LHCN-M2 (cell line): ENCODE results near the gene RNF113B. TPM values are rescaled to one million over a fixed set of nuclear protein-coding genes. Genes with fewer than 3 reads are reported as not detected.

Source experiments
- DNase-seq: peaks from one replicate; pipeline ENCODE4 v3.0.0-alpha.2; 2012; ENCODE audit warnings: low read depth
- polyA plus RNA-seq: library from polyadenylated mRNA; unstranded; fragments of >200 nt; gene quantifications from one replicate; pipeline ENCODE4 v1.2.1, GENCODE V29; 2012; ENCODE audit warnings: missing spikeins
- total RNA-seq: library from RNA; depleted of rRNA; stranded (reverse); fragments of >200 nt; gene quantifications from 2 replicates; pipeline ENCODE4 v1.2.3, GENCODE V29; 2014; rRNA removed

The RNF113B gene
- total RNA-seq = not detected in 2 replicates
- polyA plus RNA-seq = 0.04 TPM

- no peak for DNase-seq
Observed at GRCh38 chr13:98176777-98177608, at the start of gene RNF113B. Gene RNF113B (minus strand): TSS chr13:98177269. CDS start chr13:98177236, 33 bp downstream.

- no peak for DNase-seq
Observed at GRCh38 chr13:98226496-98226895, 49.4 kb upstream of the RNF113B start.

GRCh38 chr13:98225036-98225940 is 48.2 kb upstream of the RNF113B start:
- no peak for DNase-seq

GRCh38 chr13:98224557-98224956 is 47.5 kb upstream of the RNF113B start:
- DNase-seq = no peak

GRCh38 chr13:98223741-98224140 is 46.7 kb upstream of the RNF113B start:
- DNase-seq = no peak

- DNase-seq = no peak
Observed at GRCh38 chr13:98222816-98223215, 45.7 kb upstream of the RNF113B start.

GRCh38 chr13:98222081-98222554 is 45.0 kb upstream of the RNF113B start:
- peak; percentile 61 for DNase-seq

- no peak for DNase-seq
Observed at GRCh38 chr13:98221234-98221633, 44.2 kb upstream of the RNF113B start.

GRCh38 chr13:98220271-98220791 is 43.3 kb upstream of the RNF113B start:
- DNase-seq = no peak

GRCh38 chr13:98219685-98220084 is 42.6 kb upstream of the RNF113B start:
- DNase-seq = no peak

- no peak for DNase-seq
Observed at GRCh38 chr13:98217597-98217996, 40.5 kb upstream of the RNF113B start.

GRCh38 chr13:98216711-98217285 is 39.7 kb upstream of the RNF113B start:
- DNase-seq = no peak

GRCh38 chr13:98216135-98216565 is 39.1 kb upstream of the RNF113B start:
- DNase-seq = peak; percentile 89

- DNase-seq = no peak
Observed at GRCh38 chr13:98215508-98215907, 38.4 kb upstream of the RNF113B start.

GRCh38 chr13:98214707-98215106 is 37.6 kb upstream of the RNF113B start:
- DNase-seq = no peak

GRCh38 chr13:98214008-98214643 is 37.1 kb upstream of the RNF113B start:
- peak; percentile 68 for DNase-seq

- no peak for DNase-seq
Observed at GRCh38 chr13:98213354-98213753, 36.3 kb upstream of the RNF113B start.

GRCh38 chr13:98212763-98213162 is 35.7 kb upstream of the RNF113B start:
- DNase-seq = no peak

GRCh38 chr13:98208606-98209005 is 31.5 kb upstream of the RNF113B start:
- DNase-seq = no peak

GRCh38 chr13:98207416-98207815 is 30.3 kb upstream of the RNF113B start:
- peak; percentile 19 for DNase-seq

- peak; percentile 84 for DNase-seq
Observed at GRCh38 chr13:98206946-98207345, 29.9 kb upstream of the RNF113B start.
